Measurements from ENCODE around the gene EPHA3.

GRCh38 chr3:89368846-89369245 lies 261.4 kb downstream of the EPHA3 start:
- TF ChIP-seq MTA1 (IDR thresholded peaks at IDR 0.05; ENCODE audit: borderline replicate concordance) (no peak), FIP1L1 (IDR thresholded peaks at IDR 0.05; ENCODE audit: low read depth, low read length, poor library complexity, severe bottlenecking) (no peak), ZBTB2 (IDR thresholded peaks at IDR 0.05) (no peak)

All from K562 (cell line).